Chondrocyte (in vitro differentiated cells): Measurements from ENCODE around the gene RGSL1. TPM values are rescaled to one million over a fixed set of nuclear protein-coding genes. Genes with fewer than 3 reads are reported as not detected.

Experiments used
- DNase-seq: peaks from one replicate; pipeline ENCODE4 v3.0.0; 2021; ENCODE audit warnings: mixed read lengths, low spot score
- H3K27ac Mint-ChIP-seq: one replicate; pipeline ENCODE4 v1.8.0; 2021; ENCODE audit warnings: mild to moderate bottlenecking, moderate library complexity, mixed read lengths; ENCODE audit not compliant: unreplicated experiment
- H3K27me3 Mint-ChIP-seq: 2 replicates; pipeline ENCODE4 v1.8.0; 2021; ENCODE audit warnings: low read depth, mixed read lengths
- H3K36me3 Mint-ChIP-seq: 2 replicates; pipeline ENCODE4 v1.8.0; 2021; ENCODE audit warnings: low read depth, mixed read lengths
- H3K4me1 Mint-ChIP-seq: 2 replicates; pipeline ENCODE4 v1.8.0; 2021; ENCODE audit warnings: low read depth, mild to moderate bottlenecking, mixed read lengths
- H3K4me3 Mint-ChIP-seq: one replicate; pipeline ENCODE4 v1.8.0; 2021; ENCODE audit warnings: mild to moderate bottlenecking, moderate library complexity, mixed read lengths; ENCODE audit not compliant: unreplicated experiment
- H3K9me3 Mint-ChIP-seq: 2 replicates; pipeline ENCODE4 v1.8.0; 2021; ENCODE audit warnings: low read depth, mixed read lengths
- total RNA-seq: library from RNA; stranded (reverse); gene quantifications from 3 replicates; pipeline ENCODE4 v1.2.1, GENCODE V29; 2021
- TF ChIP-seq, protein P1 (sequence below): fragments of 200-600 bp; sonication (generic); IDR thresholded peaks from 2 replicates; pipeline ENCODE4 v1.5.0; 2021; ENCODE audit warnings: antibody characterized with exemption, mild to moderate bottlenecking, moderate library complexity

Gene RGSL1
- total RNA-seq, 1 donor from 2014 or later: not detected

DNA sequence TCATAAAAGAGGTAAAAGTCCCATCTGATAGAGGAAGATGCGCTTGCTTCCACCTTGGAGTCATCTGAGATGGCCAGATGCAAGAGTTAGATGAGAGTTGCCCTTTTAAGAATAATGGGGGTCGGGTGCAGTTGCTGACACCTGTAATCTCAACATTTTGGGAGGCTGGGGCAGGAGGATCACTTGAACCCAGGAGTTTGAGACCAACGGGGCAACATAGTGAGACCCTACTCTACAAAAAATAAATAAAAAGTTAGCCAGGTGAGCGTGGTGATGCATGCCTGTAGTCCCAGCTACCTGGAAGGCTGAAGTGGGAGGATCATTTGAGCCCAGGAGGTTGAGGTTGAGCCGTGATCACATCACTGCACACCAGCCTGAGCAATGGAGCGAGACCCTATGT is 36.0 kb upstream of the RGSL1 start:
- TF ChIP-seq, protein P1, sequence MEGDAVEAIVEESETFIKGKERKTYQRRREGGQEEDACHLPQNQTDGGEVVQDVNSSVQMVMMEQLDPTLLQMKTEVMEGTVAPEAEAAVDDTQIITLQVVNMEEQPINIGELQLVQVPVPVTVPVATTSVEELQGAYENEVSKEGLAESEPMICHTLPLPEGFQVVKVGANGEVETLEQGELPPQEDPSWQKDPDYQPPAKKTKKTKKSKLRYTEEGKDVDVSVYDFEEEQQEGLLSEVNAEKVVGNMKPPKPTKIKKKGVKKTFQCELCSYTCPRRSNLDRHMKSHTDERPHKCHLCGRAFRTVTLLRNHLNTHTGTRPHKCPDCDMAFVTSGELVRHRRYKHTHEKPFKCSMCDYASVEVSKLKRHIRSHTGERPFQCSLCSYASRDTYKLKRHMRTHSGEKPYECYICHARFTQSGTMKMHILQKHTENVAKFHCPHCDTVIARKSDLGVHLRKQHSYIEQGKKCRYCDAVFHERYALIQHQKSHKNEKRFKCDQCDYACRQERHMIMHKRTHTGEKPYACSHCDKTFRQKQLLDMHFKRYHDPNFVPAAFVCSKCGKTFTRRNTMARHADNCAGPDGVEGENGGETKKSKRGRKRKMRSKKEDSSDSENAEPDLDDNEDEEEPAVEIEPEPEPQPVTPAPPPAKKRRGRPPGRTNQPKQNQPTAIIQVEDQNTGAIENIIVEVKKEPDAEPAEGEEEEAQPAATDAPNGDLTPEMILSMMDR: no peak
- no peaks in the 10 kb centered on the region for H3K36me3 Mint-ChIP-seq
- H3K27ac Mint-ChIP-seq: no peak overlapping the region
- no peak overlapping the region for H3K4me3 Mint-ChIP-seq
- no peaks in the 10 kb centered on the region for H3K4me1 Mint-ChIP-seq
- no peaks in the 10 kb centered on the region for H3K9me3 Mint-ChIP-seq
- no peak for DNase-seq
- H3K27me3 Mint-ChIP-seq: peaks cover 25% of the 10 kb centered on the region

DNA sequence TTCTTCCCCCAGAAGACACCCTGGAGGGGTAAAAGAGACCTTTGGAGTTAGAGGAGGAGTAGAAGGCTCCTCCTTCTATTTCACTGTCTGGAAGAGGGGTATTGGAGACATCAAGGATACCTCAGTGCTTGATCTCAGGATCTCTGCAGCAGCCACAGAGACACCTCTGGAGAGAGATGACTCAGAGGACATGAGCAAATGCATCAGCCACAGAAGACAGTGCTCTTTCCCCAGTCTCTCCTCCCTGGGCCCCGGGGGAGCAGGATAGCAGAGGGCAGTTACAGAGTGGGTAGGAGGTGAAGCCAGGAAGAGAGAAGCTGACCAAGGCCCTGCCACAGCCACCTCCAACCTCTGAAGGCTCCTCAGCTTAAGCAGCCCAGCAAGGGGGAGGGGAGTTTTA is 34.2 kb upstream of the RGSL1 start:
- Mint-ChIP-seq H3K4me3 (no peak overlapping the region), H3K27ac (no peak overlapping the region), H3K36me3 (no peaks in the 10 kb centered on the region), H3K9me3 (no peaks in the 10 kb centered on the region), H3K4me1 (no peaks in the 10 kb centered on the region), H3K27me3 (peaks cover 27% of the 10 kb centered on the region)
- DNase-seq: no peak
- TF ChIP-seq, protein P1: no peak

DNA sequence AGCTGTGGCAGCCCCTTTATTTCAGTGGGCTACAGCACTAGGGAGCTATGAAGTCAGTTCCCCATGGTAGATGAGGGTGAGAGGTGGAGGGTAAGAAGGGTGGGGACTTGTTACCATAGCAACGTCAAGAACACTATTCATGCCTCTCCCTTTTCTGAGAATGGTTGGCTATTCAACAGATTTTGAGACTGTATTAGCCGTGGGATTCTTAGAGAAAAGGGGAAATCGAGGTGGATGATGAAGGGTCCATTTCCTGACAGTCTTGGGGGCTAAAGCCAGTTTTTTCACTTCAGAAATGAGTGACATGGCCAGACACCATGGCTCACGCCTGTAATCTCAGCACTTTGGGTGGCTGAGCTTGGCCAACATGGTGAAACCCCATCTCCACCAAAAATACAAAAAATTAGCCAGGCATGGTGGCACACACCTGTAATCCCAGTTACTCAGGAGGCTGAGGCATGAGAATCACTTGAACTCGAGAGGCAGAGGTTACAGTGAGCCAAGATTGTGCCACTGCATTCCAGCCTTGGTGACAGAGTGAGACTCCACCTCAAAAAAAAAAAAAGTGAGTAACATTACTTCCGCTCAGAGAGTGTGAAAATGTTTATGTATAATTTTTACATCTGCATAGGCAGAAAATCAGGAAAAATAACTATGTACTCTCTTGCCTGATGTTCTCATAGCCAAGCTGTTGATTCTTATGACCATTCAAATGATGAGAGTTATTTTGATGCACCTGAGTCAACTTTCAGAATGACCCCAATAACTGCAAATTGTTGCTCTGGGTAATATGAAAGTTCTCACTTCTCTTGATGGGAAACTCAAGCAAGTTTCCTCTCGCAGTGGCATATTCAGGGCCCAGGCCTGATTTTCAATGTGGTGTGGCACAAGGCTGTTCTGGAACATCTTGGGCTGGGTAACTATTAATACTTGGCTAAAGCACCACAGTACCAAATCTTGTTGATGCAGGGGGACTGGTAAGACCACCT is 23.2 kb upstream of the RGSL1 start:
- peaks cover 16% of the 10 kb centered on the region for H3K27me3 Mint-ChIP-seq
- TF ChIP-seq, protein P1: no peak
- no peak overlapping the region for H3K27ac Mint-ChIP-seq
- no peaks in the 10 kb centered on the region for H3K4me1 Mint-ChIP-seq
- H3K9me3 Mint-ChIP-seq: no peaks in the 10 kb centered on the region
- DNase-seq: no peak
- no peak overlapping the region for H3K4me3 Mint-ChIP-seq
- H3K36me3 Mint-ChIP-seq: no peaks in the 10 kb centered on the region

DNA sequence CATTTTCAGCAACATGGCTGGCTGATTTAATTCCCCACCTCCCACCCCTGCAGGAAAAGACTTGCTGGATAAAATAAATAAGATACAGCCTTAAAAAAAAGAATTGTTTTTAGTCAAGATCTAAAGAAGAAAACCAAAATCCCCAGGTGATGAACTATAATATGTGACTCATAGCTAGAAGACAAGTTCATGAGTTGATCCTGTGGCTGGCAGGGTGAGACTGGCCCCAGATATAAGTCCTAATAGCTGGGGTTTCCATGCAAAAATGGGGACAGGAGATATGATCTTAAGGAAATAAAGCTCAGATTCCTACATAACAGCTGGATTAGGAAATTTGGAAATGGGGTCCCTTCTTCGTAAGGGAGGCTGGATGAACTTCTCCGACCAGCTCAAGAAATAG is 21.9 kb upstream of the RGSL1 start:
- Mint-ChIP-seq H3K9me3 (no peaks in the 10 kb centered on the region), H3K4me3 (no peak overlapping the region), H3K27ac (no peak overlapping the region), H3K4me1 (no peaks in the 10 kb centered on the region), H3K27me3 (peaks cover 14% of the 10 kb centered on the region), H3K36me3 (no peaks in the 10 kb centered on the region)
- TF ChIP-seq, protein P1: no peak
- DNase-seq: no peak

DNA sequence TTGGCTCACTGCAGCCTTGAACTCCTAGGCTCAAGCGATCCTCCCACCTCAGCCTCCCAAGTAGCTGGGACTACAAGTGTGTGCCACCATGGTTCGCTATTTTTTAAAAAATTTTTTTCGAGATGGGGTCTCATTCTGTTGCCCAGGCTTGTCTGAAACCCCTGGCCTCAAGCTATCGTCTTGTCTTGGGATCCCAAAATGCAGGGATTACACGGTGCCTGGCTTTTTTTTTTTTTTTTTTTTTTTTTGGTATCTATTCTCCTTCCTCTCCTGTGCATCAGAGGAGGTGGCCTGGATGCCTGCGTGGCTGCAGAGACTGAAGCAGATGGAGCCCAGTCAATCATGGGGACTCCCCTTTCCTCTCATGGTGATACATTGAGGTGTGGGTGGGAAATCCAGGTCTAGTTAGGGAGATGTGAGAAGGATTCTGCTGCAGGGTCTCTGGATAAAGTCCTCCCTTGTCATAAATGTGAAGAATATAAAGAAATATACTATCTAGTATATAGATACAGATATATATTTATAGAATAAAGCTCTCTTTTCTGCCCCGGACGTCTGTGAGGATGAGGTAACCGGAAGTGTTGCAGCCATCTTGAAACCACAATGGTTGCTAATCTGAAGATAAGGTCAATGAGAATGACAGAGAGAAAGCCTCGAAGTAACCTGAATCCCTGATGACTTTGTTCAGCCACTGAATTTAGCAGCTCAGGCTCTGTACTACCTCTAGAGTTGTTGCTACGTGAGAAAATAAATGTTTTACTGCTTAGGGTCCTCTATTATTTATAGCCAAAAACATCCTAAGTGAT is 19.5 kb upstream of the RGSL1 start:
- TF ChIP-seq, protein P1: no peak
- no peaks in the 10 kb centered on the region for H3K4me1 Mint-ChIP-seq

More for the DNA sequence above, 19.5 kb upstream of the RGSL1 start:
- no peaks in the 10 kb centered on the region for H3K9me3 Mint-ChIP-seq
- DNase-seq: no peak
- H3K4me3 Mint-ChIP-seq: no peak overlapping the region
- H3K36me3 Mint-ChIP-seq: no peaks in the 10 kb centered on the region
- H3K27ac Mint-ChIP-seq: no peak overlapping the region
- H3K27me3 Mint-ChIP-seq: peaks cover 16% of the 10 kb centered on the region
